ENCODE measurements around the gene DOK7. TPM values are rescaled to one million over a fixed set of nuclear protein-coding genes. Genes with fewer than 3 reads are reported as not detected.
A peak's percentile ranks its signal among the peaks of the same experiment; 100 is the strongest.

The DOK7 gene
- total RNA-seq, 4 donors from 2014 or later: 0.26 to 0.45 TPM; not detected in 2

DNA sequence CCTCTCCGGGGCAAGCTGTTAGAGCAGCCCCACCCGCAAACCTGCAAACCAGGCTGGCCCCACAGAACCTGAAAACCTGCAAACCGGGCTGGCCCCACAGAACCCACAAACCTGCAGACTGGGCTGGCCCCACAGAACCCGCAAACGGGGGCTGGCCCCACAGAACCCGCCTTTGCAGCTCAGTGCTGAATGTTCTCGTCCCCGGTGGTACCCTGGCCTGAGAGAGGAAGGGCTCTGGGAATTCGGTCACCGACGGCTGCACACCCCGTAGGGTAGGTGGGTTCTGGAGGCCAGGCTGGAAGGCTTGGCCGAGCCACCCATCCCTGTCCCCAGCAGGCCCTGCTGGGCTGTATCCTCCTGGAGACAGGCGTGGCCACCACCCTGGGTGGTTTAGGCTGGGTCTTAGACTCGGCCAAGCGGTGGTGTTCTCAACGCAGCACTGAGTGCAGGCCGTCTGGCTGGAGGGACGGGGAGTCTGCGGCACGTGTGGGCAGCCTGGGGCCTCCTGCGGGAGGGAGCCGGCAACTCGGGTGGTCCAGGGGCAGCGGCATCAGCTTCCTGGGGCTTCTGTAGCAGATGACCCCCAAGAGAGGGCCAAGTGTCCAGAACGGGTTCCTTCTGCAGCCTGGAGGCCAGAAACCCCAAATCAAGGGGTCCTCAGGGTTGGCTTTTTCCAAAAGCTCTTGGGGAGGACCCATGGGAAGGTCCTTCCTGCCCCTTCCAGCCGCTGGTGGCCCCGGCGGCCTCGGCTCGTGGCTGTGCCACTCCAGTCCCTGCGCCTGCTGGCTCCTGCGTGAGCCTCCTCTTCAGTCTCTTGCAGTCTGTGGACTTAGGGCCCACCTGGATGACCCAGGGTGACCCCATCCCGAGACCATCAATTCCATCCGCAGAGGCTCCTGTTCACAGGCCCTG, 15.6 kb downstream of the DOK7 start:
- Histone ChIP-seq H3K36me3 (no peaks in the 10 kb centered on the region), H3K4me3 (no peak overlapping the region), H3K27ac (no peak overlapping the region), H3K4me1 (peaks cover 6 to 29% (median 9%) of the 10 kb centered on the region in 3 donors), H3K27me3 (peaks cover 0 to 100% (median 0%) of the 10 kb centered on the region in 4 donors), H3K9me3 (no peaks in the 10 kb centered on the region)
- WGBS, 2 donors: 90% methylated on average over 8 of the region's 35 CpGs; no CpG with 5 or more reads in 1 of the 2 donors
- no peak for TF ChIP-seq POLR2A (IDR thresholded peaks at IDR 0.05)
- TF ChIP-seq, protein P1, sequence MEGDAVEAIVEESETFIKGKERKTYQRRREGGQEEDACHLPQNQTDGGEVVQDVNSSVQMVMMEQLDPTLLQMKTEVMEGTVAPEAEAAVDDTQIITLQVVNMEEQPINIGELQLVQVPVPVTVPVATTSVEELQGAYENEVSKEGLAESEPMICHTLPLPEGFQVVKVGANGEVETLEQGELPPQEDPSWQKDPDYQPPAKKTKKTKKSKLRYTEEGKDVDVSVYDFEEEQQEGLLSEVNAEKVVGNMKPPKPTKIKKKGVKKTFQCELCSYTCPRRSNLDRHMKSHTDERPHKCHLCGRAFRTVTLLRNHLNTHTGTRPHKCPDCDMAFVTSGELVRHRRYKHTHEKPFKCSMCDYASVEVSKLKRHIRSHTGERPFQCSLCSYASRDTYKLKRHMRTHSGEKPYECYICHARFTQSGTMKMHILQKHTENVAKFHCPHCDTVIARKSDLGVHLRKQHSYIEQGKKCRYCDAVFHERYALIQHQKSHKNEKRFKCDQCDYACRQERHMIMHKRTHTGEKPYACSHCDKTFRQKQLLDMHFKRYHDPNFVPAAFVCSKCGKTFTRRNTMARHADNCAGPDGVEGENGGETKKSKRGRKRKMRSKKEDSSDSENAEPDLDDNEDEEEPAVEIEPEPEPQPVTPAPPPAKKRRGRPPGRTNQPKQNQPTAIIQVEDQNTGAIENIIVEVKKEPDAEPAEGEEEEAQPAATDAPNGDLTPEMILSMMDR (IDR thresholded peaks at IDR 0.05): no peak
- intact Hi-C loops (cut with DNase I): no loop called here
- DNase-seq: no peak

DNA sequence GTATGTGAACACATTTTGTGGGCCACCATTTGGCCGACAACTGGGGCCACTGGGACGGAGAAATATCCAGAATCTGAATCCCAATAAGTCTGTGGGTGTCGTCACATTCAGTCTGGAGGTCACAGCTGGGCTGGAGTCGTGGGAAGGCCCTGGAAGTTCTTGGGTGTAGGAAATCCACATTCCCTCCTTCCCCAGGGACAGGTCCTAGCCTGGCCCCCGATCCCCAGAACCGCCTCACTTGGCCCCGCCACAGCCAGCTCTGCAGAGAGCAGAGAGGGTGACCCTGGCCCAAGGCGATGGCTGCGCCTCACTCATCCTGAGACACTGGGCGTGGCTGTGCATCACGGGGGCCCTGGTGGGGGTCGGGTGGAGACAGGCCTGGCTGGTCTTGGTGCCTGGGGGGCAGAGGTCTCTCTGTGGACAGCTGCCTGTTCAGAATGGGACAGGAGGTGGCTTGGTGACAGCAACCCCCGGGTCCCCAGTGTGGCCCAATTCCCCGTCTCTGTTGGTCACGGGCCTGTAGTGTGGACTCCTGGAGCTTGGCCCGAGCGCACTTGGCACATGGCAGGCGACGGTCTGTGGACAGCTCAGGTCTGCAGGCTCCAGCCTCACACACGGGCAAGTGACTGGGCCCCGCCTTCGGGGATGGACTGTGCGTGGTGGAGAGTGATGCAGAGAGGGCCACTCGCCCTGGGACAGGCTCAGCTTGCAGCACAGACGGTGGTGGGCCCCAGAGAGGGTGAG, 16.4 kb downstream of the DOK7 start:
- H3K36me3 ChIP-seq: no peaks in the 10 kb centered on the region
- DNase-seq: no peak
- H3K9me3 ChIP-seq: no peaks in the 10 kb centered on the region
- no peak overlapping the region for H3K4me3 ChIP-seq
- H3K27me3 ChIP-seq: peaks cover 0 to 100% (median 0%) of the 10 kb centered on the region in 4 donors
- peaks cover 13 to 38% (median 14%) of the 10 kb centered on the region in 3 donors for H3K4me1 ChIP-seq
- WGBS, 2 donors: 65 to 80% methylated on average over 1 to 2 of the region's 25 CpGs
- no peak overlapping the region for H3K27ac ChIP-seq
- intact Hi-C loops (cut with DNase I): no loop called here
- TF ChIP-seq POLR2A (IDR thresholded peaks at IDR 0.05): no peak

DNA sequence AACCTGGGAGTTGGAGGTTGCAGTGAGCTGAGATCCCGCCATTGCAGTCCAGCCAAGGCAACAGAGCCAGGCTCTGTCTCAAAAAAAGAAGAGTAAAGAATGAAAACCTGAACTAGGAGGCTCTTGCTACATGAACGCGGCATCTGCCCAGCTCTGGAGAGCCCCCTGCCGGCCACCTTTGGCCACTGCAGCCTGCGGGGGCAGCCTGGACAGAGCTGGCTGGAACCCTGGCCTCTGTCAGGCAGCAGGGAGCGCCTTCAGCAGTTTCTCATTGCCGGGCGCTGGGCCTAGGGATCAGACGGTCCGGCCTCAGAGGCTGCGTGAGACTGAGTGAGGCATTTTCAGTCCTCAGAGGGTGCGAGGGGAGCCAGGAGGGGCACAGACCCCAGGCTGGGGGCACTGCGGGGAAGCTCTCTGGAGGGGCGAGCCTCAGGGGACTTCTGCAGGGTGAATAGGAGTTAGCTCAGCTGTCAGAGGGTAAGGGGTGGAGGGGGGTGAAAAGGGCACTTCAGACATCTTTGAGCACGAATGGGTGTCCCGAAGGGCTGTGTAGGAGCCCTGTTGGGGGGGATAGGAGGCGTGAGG, 17.5 kb downstream of the DOK7 start:
- no peaks in the 10 kb centered on the region for H3K36me3 ChIP-seq
- H3K9me3 ChIP-seq: no peaks in the 10 kb centered on the region
- no peak overlapping the region for H3K27ac ChIP-seq
- peaks cover 24 to 49% (median 24%) of the 10 kb centered on the region in 3 donors for H3K4me1 ChIP-seq
- intact Hi-C loops (cut with DNase I): no loop called here
- peaks cover 0 to 100% (median 3%) of the 10 kb centered on the region in 4 donors for H3K27me3 ChIP-seq
- no peak for TF ChIP-seq POLR2A (IDR thresholded peaks at IDR 0.05)
- TF ChIP-seq, protein P1 (IDR thresholded peaks at IDR 0.05): peak; percentile 96 to 100 (median 98)
- DNase-seq: no peak
- WGBS, 2 donors: 22 to 28% methylated on average over 5 to 8 of the region's 17 CpGs
- no peak overlapping the region for H3K4me3 ChIP-seq

DNA sequence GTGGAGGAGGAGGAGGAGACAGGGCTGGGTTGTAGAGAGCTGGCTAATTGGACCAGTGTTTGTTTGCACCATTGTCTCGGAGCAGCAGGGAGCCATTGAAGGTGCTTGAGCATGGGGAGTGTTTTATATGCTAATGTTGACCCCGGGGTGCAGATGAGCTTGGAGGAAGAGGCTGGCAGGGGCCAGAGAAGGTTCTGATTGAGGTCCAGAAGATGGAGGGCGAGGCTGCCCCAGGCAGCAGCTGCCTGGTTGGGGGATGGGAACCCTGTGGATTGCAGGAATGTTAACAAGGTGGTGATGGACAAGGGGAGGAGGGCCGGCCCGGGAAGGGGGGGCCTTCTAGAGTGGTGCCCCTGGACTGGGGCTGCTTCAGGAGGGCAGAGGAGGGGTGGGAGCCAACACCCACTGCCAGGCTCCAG, 18.0 kb downstream of the DOK7 start:
- WGBS, 2 donors: 39 to 63% methylated on average over 3 to 5 of the region's 5 CpGs
- no peaks in the 10 kb centered on the region for H3K9me3 ChIP-seq
- no peaks in the 10 kb centered on the region for H3K36me3 ChIP-seq
- intact Hi-C loops (cut with DNase I): no loop called here
- TF ChIP-seq, protein P1 (IDR thresholded peaks at IDR 0.05): no peak
- TF ChIP-seq POLR2A (IDR thresholded peaks at IDR 0.05): no peak
- peaks cover 0 to 100% (median 3%) of the 10 kb centered on the region in 4 donors for H3K27me3 ChIP-seq
- no peak overlapping the region for H3K4me3 ChIP-seq
- H3K4me1 ChIP-seq: peaks cover 24 to 54% (median 27%) of the 10 kb centered on the region in 3 donors
- no peak for DNase-seq
- no peak overlapping the region for H3K27ac ChIP-seq

DNA sequence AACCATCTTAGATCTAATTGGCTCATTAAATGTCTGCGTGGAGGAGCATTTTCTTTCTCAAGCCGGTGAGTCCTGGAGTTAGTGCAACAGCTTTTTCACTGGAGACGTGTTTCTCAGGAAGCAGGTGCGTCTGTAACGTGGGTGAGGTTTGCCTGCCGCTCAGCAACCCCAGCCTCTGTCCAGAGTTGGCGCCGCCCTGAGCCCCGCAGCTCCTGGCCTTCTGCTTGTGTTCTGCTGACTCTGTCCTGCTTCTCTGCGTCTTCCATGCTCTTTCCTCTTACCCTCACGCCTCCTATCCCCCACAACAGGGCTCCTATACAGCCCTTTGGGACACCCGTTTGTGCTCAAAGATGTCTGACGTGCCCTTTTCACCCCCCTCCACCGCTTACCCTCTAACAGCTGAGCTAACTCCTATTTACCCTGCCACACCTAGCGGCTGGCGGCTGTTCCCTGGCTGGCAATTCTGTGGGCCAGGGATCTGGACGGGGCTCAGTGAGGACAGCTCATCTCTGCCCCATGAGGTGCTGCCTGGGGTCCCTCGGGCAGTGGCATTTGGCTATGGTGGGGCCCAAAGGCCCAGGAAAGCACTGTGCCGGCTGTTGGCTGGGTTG, 18.8 kb downstream of the DOK7 start:
- WGBS, 2 donors: 54 to 62% methylated on average over 14 to 17 of the region's 19 CpGs
- H3K27me3 ChIP-seq: peaks cover 0 to 100% (median 3%) of the 10 kb centered on the region in 4 donors
- H3K4me1 ChIP-seq: peaks cover 24 to 54% (median 27%) of the 10 kb centered on the region in 3 donors
- no peak overlapping the region for H3K4me3 ChIP-seq
- no peaks in the 10 kb centered on the region for H3K36me3 ChIP-seq
- intact Hi-C loops (cut with DNase I): no loop called here
- H3K9me3 ChIP-seq: no peaks in the 10 kb centered on the region
- no peak for DNase-seq
- no peak overlapping the region for H3K27ac ChIP-seq
- no peak for TF ChIP-seq POLR2A (IDR thresholded peaks at IDR 0.05)
- TF ChIP-seq, protein P1 (IDR thresholded peaks at IDR 0.05): no peak
